Activated naive CD8-positive, alpha-beta T cell treated with anti-CD3 and anti-CD28 coated beads for 36 hours (primary cell): ENCODE measurements around the gene FICD. TPM values are rescaled to one million over a fixed set of nuclear protein-coding genes. Genes with fewer than 3 reads are reported as not detected.

Experiments used
- DNase-seq: peaks from one replicate; pipeline ENCODE4 v3.0.0; 2021
- H3K27ac Mint-ChIP-seq: one replicate; pipeline ENCODE4 v1.8.0; 2022; ENCODE audit warnings: mild to moderate bottlenecking, moderate library complexity, mixed read lengths
- H3K27me3 Mint-ChIP-seq: one replicate; pipeline ENCODE4 v1.8.0; 2022; ENCODE audit warnings: mild to moderate bottlenecking, mixed read lengths
- H3K36me3 Mint-ChIP-seq: one replicate; pipeline ENCODE4 v1.8.0; 2021; ENCODE audit warnings: mild to moderate bottlenecking, mixed read lengths
- H3K4me1 Mint-ChIP-seq: one replicate; pipeline ENCODE4 v1.8.0; 2021; ENCODE audit warnings: mixed read lengths
- H3K4me3 Mint-ChIP-seq: one replicate; pipeline ENCODE4 v1.8.0; 2022; ENCODE audit warnings: mild to moderate bottlenecking, moderate library complexity, mixed read lengths
- H3K9me3 Mint-ChIP-seq: one replicate; pipeline ENCODE4 v1.8.0; 2022; ENCODE audit warnings: mixed read lengths
- total RNA-seq, 2 experiments: library from RNA; stranded (reverse); gene quantifications; one replicate each; pipeline ENCODE4 v1.2.3, GENCODE V29; 2021

Gene FICD
- total RNA-seq, 2 experiments from 2014 or later = 4.2 to 4.3 TPM

GRCh38 chr12:108516511-108517275, 1.6 kb downstream of the FICD start:
- Mint-ChIP-seq H3K27ac (peak overlapping the region; percentile 57), H3K36me3 (peaks cover 13% of the 10 kb centered on the region), H3K4me3 (peak overlapping the region; percentile 89), H3K27me3 (no peaks in the 10 kb centered on the region), H3K4me1 (peaks cover 26% of the 10 kb centered on the region), H3K9me3 (no peaks in the 10 kb centered on the region)
- DNase-seq = no peak

DNA sequence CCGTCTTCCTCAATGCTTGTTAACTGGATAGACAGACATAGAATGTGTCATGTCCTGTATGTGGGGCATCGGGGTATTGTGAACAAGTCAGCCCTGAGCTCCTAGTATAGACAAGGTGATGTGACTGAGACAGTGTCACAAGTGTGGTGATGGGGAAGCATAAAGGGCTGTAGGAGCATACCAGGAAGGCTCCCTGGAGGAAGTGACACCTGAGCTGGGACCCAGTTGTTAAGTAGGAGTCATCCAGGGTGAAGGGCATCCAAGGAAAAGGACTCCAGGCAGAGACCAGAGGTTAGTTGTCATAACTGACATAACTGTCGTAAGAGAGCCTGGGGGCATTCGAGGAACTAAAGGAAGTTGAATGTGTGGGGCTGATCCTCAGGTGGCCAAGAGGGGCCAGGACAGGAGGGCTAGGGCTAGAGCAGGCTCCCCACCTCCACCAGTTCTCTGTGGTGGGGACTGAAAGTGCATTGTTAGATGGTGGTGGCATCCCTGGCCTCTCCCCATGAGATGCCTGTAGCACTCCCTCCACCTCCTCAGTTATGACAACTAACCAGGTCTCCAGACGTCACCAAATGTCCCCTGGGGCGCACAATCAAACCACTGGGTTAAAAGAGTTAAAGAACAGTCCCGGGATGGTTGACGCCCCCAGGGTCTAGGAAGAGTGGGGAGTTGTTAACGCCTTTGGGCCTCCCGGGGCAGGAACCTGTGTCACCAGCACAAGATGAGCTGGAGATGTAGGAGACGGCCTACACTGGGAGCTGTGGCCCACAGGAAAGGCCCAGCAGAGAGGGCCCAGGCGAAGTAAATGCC, 2.4 kb downstream of the FICD start:
- Mint-ChIP-seq H3K9me3 (no peaks in the 10 kb centered on the region), H3K36me3 (peaks cover 13% of the 10 kb centered on the region), H3K27me3 (no peaks in the 10 kb centered on the region), H3K4me3 (no peak overlapping the region), H3K27ac (peak overlapping the region; percentile 62), H3K4me1 (peaks cover 20% of the 10 kb centered on the region)
- DNase-seq = no peak

DNA sequence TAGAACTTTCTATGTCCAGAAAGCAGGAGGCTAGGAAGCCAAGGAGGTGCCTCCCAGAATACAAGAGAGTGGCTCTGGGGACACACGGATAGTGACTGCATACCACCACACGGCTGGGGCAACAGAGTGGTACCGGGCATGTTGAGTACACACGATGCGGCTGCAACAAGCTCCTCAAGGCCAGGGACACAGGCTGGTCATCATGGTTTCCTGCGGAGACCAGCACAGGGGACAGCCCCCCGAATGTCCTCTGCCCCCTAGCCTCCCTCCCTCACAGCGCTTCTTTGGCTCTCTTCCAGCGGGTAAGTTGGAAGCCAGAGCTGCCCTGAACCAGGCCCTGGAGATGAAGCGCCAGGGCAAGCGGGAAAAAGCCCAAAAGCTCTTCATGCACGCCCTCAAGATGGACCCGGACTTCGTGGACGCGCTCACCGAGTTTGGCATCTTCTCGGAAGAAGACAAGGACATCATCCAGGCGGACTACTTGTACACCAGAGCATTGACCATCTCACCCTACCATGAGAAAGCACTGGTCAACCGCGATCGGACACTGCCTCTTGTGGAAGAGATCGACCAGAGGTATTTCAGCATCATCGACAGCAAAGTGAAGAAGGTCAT, 3.1 kb downstream of the FICD start:
- Mint-ChIP-seq H3K27ac (no peak overlapping the region), H3K36me3 (peaks cover 13% of the 10 kb centered on the region), H3K27me3 (no peaks in the 10 kb centered on the region), H3K4me3 (no peak overlapping the region), H3K4me1 (peaks cover 20% of the 10 kb centered on the region), H3K9me3 (no peaks in the 10 kb centered on the region)
- DNase-seq = no peak

DNA sequence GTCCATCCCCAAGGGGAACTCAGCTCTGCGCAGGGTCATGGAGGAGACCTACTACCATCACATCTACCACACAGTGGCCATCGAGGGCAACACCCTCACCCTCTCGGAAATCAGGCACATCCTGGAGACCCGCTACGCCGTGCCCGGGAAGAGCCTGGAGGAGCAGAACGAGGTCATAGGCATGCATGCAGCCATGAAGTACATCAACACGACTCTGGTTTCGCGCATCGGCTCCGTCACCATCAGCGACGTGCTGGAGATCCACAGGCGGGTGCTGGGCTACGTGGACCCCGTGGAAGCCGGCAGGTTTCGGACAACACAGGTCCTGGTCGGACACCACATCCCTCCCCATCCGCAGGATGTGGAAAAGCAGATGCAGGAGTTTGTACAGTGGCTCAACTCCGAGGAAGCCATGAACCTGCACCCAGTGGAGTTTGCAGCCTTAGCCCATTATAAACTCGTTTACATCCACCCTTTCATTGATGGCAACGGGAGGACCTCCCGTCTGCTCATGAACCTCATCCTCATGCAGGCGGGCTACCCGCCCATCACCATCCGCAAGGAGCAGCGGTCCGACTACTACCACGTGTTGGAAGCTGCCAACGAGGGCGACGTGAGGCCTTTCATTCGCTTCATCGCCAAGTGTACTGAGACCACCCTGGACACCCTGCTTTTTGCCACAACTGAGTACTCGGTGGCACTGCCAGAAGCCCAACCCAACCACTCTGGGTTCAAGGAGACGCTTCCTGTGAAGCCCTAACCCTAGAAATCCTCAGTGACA, 3.8 kb downstream of the FICD start:
- no peaks in the 10 kb centered on the region for H3K9me3 Mint-ChIP-seq
- DNase-seq = no peak
- H3K36me3 Mint-ChIP-seq = peaks cover 13% of the 10 kb centered on the region
- peaks cover 19% of the 10 kb centered on the region for H3K4me1 Mint-ChIP-seq
- H3K27me3 Mint-ChIP-seq = no peaks in the 10 kb centered on the region
- no peak overlapping the region for H3K27ac Mint-ChIP-seq
- no peak overlapping the region for H3K4me3 Mint-ChIP-seq

DNA sequence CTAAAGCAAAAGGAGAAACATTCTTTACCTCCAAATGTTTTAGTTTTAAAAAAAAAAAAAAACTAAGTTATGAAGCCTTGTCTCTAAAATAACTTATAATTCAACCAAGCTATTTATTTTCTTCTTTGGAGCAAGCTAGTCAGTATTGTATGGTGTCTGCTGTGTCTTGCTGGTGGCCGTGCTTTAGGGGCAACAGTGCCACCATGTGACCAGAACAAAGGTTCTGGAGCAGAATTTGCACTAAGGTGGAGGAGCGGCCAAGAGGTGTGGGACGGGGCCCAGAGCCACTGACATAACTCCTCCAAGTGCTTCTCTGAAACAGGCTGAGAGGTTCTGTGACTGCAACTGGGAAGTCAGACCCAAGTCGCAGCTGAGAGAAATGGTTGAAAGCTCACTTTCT, 4.5 kb downstream of the FICD start:
- H3K4me1 Mint-ChIP-seq = peaks cover 17% of the 10 kb centered on the region
- H3K4me3 Mint-ChIP-seq = no peak overlapping the region
- H3K27ac Mint-ChIP-seq = no peak overlapping the region
- DNase-seq = no peak
- peaks cover 13% of the 10 kb centered on the region for H3K36me3 Mint-ChIP-seq
- no peaks in the 10 kb centered on the region for H3K27me3 Mint-ChIP-seq
- no peaks in the 10 kb centered on the region for H3K9me3 Mint-ChIP-seq

GRCh38 chr12:108523365-108523764, 8.3 kb downstream of the FICD start:
- no peak overlapping the region for H3K27ac Mint-ChIP-seq
- H3K4me3 Mint-ChIP-seq = no peak overlapping the region
- H3K27me3 Mint-ChIP-seq = no peaks in the 10 kb centered on the region
- H3K36me3 Mint-ChIP-seq = peaks cover 23% of the 10 kb centered on the region
- H3K9me3 Mint-ChIP-seq = no peaks in the 10 kb centered on the region
- DNase-seq = no peak
- H3K4me1 Mint-ChIP-seq = peaks cover 11% of the 10 kb centered on the region

GRCh38 chr12:108525681-108526080, 10.6 kb downstream of the FICD start:
- peak overlapping the region; percentile 42 for H3K27ac Mint-ChIP-seq
- H3K36me3 Mint-ChIP-seq = peaks cover 21% of the 10 kb centered on the region

DNA sequence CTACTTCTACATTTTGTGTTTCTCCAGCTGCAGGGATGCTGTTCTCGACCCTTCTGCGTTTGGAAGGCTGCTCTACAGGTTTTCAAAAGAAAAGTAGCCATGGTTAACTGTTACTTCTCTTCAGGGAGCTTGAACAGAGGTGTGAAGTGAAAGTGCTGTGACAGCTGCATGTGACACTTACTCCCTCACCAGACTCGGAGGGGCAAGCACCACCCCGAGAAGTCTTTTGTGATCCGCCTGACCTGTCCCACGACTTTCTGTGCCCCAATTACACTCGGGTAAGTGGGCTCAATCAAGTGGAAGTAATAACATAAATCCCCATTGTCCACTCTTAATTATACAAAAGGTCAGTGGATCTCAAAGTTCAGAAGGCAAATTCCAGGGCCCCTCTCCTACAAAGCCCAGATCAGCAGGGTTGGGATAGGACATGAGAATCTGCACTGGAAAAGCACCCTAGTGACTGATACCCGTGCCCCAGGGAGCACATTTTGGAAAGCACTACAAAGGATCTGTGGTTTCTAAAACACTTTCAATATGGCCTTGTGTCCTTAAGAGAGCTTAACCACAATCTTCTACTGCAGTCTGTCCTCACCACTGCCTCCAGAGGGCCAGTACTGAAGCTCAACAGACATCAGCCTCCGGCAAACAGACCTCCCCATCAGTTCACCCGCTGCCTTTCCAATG, 11.5 kb downstream of the FICD start:
- Mint-ChIP-seq H3K36me3 (peaks cover 19% of the 10 kb centered on the region), H3K9me3 (no peaks in the 10 kb centered on the region)

More at GRCh38 chr12:108525681-108526080, 10.6 kb downstream of the FICD start:
- Mint-ChIP-seq H3K9me3 (no peaks in the 10 kb centered on the region), H3K27me3 (no peaks in the 10 kb centered on the region), H3K4me1 (peaks cover 5% of the 10 kb centered on the region), H3K4me3 (no peak overlapping the region)
- no peak for DNase-seq

GRCh38 chr12:108527166-108527496, 12.1 kb downstream of the FICD start:
- Mint-ChIP-seq H3K4me1 (peaks cover 5% of the 10 kb centered on the region), H3K36me3 (peaks cover 19% of the 10 kb centered on the region), H3K27ac (peak overlapping the region; percentile 73), H3K27me3 (no peaks in the 10 kb centered on the region), H3K4me3 (no peak overlapping the region), H3K9me3 (no peaks in the 10 kb centered on the region)
- DNase-seq = no peak

More for the DNA sequence above, 11.5 kb downstream of the FICD start:
- no peak for DNase-seq
- Mint-ChIP-seq H3K4me3 (no peak overlapping the region), H3K27me3 (no peaks in the 10 kb centered on the region), H3K4me1 (peaks cover 5% of the 10 kb centered on the region), H3K27ac (peak overlapping the region; percentile 73)

DNA sequence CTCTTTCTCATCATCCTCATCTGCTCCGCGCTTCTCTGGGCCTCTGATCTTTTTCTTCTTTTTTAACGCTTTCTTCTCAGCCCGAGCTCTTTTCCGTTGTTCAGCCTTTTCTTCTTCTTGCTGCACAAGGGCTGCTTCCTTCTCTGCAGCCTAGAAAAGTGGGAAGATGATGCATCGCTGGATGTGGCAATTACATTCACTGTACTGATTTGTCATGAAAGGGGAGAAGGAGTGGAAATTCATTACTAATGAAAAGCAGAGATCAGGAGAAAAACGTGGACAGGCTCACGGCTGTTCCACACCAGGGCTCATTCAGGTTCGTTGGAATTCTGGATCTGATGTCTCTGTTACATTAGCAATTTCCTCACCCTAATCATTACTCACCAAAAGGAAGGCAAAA, 15.1 kb downstream of the FICD start:
- peaks cover 23% of the 10 kb centered on the region for H3K36me3 Mint-ChIP-seq
- peaks cover 5% of the 10 kb centered on the region for H3K4me1 Mint-ChIP-seq

GRCh38 chr12:108531929-108532848, 17.1 kb downstream of the FICD start:
- H3K4me3 Mint-ChIP-seq = no peak overlapping the region
- peaks cover 28% of the 10 kb centered on the region for H3K36me3 Mint-ChIP-seq
- H3K27me3 Mint-ChIP-seq = no peaks in the 10 kb centered on the region
- H3K27ac Mint-ChIP-seq = peak overlapping the region; percentile 4
- H3K4me1 Mint-ChIP-seq = peaks cover 5% of the 10 kb centered on the region
- DNase-seq = no peak
- no peaks in the 10 kb centered on the region for H3K9me3 Mint-ChIP-seq

More for the DNA sequence above, 15.1 kb downstream of the FICD start:
- Mint-ChIP-seq H3K27me3 (no peaks in the 10 kb centered on the region), H3K27ac (no peak overlapping the region), H3K4me3 (no peak overlapping the region), H3K9me3 (no peaks in the 10 kb centered on the region)
- DNase-seq = no peak

- no peak overlapping the region for H3K4me3 Mint-ChIP-seq
- no peaks in the 10 kb centered on the region for H3K9me3 Mint-ChIP-seq
- peaks cover 36% of the 10 kb centered on the region for H3K36me3 Mint-ChIP-seq
- no peak for DNase-seq
- H3K27me3 Mint-ChIP-seq = no peaks in the 10 kb centered on the region
- peaks cover 20% of the 10 kb centered on the region for H3K4me1 Mint-ChIP-seq
- H3K27ac Mint-ChIP-seq = peak overlapping the region; percentile 42
These were observed 23.1 kb downstream of the FICD start for GRCh38 chr12:108538146-108538545.

DNA sequence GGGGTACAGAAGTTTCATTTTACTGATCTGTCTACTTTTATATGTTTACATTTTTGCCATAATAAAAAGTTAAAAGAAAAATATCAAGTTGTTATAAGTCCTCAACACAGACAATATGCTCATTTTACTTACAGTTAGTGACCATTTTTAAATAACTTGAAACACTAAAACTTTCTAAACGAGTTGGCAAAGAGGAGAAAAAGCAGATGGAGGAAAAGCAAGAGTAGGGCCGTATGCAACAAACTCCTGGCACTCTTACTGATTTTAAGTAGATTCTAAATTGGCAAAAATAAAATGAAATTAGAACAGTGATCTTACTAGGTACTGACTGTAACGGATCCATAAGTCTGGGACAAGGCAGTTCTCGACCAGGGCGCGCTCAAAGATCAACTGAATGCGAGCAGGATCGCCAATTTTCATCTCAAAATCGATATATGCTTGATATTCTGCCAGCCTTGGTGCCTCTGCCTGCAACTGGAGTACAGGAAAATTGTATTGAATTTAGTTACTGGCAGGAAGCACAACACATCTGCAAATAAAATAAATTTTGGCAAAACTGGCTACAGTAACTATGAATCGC, 23.6 kb downstream of the FICD start:
- Mint-ChIP-seq H3K27me3 (no peaks in the 10 kb centered on the region), H3K27ac (no peak overlapping the region), H3K9me3 (no peaks in the 10 kb centered on the region), H3K36me3 (peaks cover 37% of the 10 kb centered on the region), H3K4me1 (peaks cover 20% of the 10 kb centered on the region), H3K4me3 (no peak overlapping the region)
- no peak for DNase-seq
